HK-2 (cell line): ENCODE data around the gene MYL6B.
"Not testable (repeated sequence)": the region's sequence is repeated elsewhere in the genome, so short reads cannot be mapped to it uniquely, and the experiment has no call there.

Experiments
- DNase-seq: peaks from one replicate; pipeline ENCODE4 v3.0.0-alpha.2; 2018; ENCODE audit not compliant: unreplicated experiment

Gene MYL6B

GRCh38 chr12:56152132-56152755 lies at the start of gene MYL6B:
Gene MYL6B, plus strand, starts transcription at chr12:56152587. Its CDS starts 1,332 bp downstream, at chr12:56153919.
- DNase-seq, result peak; percentile 94

GRCh38 chr12:56102683-56103065 lies 49.7 kb upstream of the MYL6B start:
- no peak for DNase-seq

- no peak for DNase-seq
Observed at GRCh38 chr12:56103066-56103711, 49.2 kb upstream of the MYL6B start.

GRCh38 chr12:56103823-56104108 lies 48.6 kb upstream of the MYL6B start:
- no peak for DNase-seq

GRCh38 chr12:56104109-56104814 lies 48.1 kb upstream of the MYL6B start, which contains the start of gene PA2G4:
Gene PA2G4, plus strand, starts transcription at chr12:56104559. Its CDS starts 179 bp downstream, at chr12:56104738.
- DNase-seq, result peak; percentile 99

- DNase-seq, result no peak
Observed at GRCh38 chr12:56104815-56105608, 47.4 kb upstream of the MYL6B start.

- no peak for DNase-seq
Observed at GRCh38 chr12:56105609-56105902, 46.8 kb upstream of the MYL6B start.

GRCh38 chr12:56107242-56107641 lies 45.1 kb upstream of the MYL6B start:
- DNase-seq, result no peak

GRCh38 chr12:56110571-56110970 lies 41.8 kb upstream of the MYL6B start:
- DNase-seq, result no peak

- no peak for DNase-seq
Observed at GRCh38 chr12:56114084-56114483, 38.3 kb upstream of the MYL6B start.

- DNase-seq, result no peak
Observed at GRCh38 chr12:56115329-56115728, 37.1 kb upstream of the MYL6B start.

GRCh38 chr12:56116267-56117081 lies 35.9 kb upstream of the MYL6B start, which contains the start of gene RPL41:
Gene RPL41, plus strand, starts transcription at chr12:56116633.
- DNase-seq, result peak; percentile 92

- not testable (repeated sequence) for DNase-seq
Observed at GRCh38 chr12:56117082-56117706, 35.2 kb upstream of the MYL6B start.

GRCh38 chr12:56117778-56118687 lies 34.4 kb upstream of the MYL6B start, which contains the start of gene ZC3H10:
Gene ZC3H10, plus strand, starts transcription at chr12:56118266. Its CDS starts 2,297 bp downstream, at chr12:56120563.
- DNase-seq, result peak; percentile 99

- DNase-seq, result no peak
Observed at GRCh38 chr12:56118688-56119357, 33.6 kb upstream of the MYL6B start.

GRCh38 chr12:56119361-56119796 lies 33.0 kb upstream of the MYL6B start:
- peak; percentile 76 for DNase-seq

- no peak for DNase-seq
Observed at GRCh38 chr12:56120158-56120846, 32.1 kb upstream of the MYL6B start.

GRCh38 chr12:56121204-56121870 lies 31.1 kb upstream of the MYL6B start:
- no peak for DNase-seq
